HG02642 (cell line): Measurements from ENCODE around the gene BCR.
"Not testable (repeated sequence)": the region's sequence is repeated elsewhere in the genome, so short reads cannot be mapped to it uniquely, and the experiment has no call there.

Experiments
- ATAC-seq: cut with Tn5 transposase; IDR thresholded peaks from one replicate; pipeline ENCODE4 v1.9.1; 2021; ENCODE audit warnings: mild to moderate bottlenecking; ENCODE audit not compliant: unreplicated experiment, poor library complexity

Gene BCR

DNA sequence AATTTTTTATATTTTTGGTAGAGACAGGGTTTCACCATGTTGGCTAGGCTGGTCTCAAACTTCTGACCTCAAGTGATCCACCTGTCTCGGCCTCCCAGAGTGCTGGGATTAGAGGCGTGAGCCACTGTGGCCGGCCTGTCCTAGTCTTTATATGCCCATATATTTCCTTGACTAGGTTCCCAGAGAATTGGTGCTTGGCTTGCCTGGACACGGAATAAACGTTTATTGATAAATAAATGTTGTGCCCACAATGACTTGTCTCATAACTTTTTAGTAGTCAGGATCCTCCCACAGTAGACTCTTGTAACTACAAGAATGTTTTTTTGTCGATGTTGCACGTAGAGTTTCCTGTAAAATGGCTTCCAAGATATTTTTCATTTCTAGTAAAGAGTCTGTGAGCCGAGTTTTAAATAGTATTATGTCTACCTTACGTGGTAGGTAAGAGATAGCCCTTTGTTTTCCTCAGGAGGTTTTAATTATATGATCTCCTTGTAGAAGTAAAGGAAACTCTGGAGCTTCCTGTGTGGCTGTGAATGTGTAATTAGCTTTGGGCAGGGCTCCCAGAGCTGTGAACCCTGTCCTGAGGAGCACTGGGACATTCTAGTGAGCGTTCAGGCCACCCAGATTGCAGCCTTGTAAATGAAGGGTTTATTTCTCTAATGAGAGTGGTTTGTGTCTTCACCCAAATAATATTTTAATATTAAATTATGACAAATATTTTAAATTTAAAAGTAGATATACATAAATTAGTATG lies 161.8 kb downstream of the BCR start:
- not testable (repeated sequence) for ATAC-seq

- no peak for ATAC-seq
These were observed 171.0 kb downstream of the BCR start for GRCh38 chr22:23351321-23351720.

DNA sequence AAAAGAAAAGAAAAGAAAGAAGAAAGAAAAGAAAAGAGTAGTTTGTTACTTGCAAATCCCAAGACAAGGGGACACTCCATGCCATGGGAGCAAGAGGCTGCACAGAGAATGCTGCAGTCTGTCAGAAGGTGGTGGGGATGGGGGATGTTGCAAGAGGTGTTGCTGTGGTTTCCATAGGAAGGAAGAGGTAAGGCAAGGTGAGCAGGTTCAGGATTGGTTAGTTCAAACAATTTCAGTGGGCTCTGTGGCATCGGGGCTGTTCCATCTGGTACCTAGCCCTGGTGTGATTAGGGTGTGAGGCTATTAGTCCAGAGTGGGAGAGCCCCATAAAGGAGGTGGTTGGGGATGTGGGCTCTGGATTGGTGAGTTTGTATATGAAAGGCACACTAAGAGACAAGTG lies 172.7 kb downstream of the BCR start:
- no peak for ATAC-seq

GRCh38 chr22:23353696-23354095 lies 173.4 kb downstream of the BCR start:
- no peak for ATAC-seq

DNA sequence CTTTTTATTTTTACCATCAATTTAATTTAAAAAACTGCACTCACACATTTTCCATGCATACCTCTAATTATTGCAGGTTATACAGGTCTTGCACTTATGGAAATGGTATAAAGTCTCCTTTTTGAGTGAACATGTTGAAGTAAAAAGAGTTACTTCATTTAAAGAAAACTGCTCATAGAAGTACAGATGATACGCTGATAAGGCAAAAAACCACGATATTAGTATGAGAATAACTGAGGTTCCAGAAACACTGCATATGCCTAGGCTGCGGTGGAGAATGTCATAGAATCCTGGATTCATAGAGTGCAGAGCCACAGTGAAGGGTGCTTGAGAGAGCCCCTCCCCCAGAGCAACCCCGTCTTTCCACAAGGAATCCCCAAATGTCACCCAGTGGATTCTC lies 175.8 kb downstream of the BCR start:
- ATAC-seq: no peak

- ATAC-seq: no peak
These were observed 176.7 kb downstream of the BCR start for GRCh38 chr22:23357053-23357452.

- no peak for ATAC-seq
These were observed 179.3 kb downstream of the BCR start for GRCh38 chr22:23359583-23360123.

- no peak for ATAC-seq
These were observed 181.4 kb downstream of the BCR start for GRCh38 chr22:23361676-23362075.

GRCh38 chr22:23363683-23364082 lies 183.4 kb downstream of the BCR start:
- no peak for ATAC-seq

GRCh38 chr22:23364389-23364788 lies 184.1 kb downstream of the BCR start:
- ATAC-seq: no peak

- ATAC-seq: no peak
These were observed 185.2 kb downstream of the BCR start for GRCh38 chr22:23365524-23365923.

DNA sequence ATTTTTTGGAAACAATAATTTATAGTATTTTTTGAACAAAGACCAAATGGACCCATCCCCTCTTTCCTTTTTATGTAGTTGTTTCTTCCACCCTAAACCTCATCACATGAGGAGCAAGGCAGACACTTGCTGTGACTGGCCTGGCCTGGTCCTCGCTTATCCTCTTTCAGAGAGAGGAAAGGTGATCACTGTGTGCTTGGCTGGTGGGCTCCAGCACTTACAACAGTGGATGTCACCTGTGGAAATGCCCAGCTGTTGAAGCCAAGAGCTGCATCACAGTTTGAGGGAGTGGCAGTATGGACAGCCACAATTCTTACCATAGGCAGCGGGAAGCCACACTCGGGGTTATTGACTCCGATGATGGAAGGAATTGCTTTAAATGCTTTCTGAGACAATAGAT lies 185.7 kb downstream of the BCR start:
- ATAC-seq: no peak

DNA sequence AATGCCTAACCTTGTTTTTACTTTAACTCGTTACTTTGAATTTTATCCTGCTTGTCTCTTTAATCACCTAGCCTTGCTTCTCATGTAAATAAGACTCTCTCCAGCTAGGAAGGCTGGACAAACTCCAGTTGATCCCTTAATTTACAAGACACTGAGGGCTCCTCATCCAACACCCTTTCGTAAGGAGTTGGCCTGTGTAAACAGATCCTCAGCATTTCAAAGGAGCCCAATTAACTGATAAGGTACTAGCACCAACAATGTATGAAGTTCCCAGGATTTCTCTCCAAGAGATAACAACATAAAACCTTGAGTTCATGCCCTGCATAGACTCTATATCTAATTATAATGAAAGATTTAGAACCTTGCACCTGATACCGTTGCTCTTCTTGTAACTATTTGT lies 186.9 kb downstream of the BCR start:
- ATAC-seq: not testable (repeated sequence)
